ENCODE results near the gene ZNF83.

DNA sequence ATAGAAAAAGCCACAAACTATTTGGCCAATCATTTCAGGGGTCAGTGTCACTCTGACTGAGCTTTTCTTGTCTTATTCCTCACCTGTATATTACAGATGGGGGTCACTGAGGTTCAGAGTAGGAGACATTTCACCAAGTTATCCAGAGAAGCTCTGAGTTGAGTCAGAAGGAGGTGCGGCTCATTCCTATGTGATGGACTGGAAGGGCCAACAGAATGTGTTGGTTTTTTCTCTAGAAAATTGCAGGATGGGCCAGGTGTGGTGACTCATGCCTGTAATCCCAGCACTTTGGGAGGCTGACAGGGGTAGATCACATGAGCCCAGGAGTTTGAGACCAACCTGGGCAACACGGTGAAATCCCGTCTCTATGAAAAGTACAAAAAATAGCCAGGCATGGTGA lies 24.5 kb upstream of the ZNF83 start:
- no peak for TF ChIP-seq POLR2A (IDR thresholded peaks at IDR 0.05)
- TF ChIP-seq, protein P1, sequence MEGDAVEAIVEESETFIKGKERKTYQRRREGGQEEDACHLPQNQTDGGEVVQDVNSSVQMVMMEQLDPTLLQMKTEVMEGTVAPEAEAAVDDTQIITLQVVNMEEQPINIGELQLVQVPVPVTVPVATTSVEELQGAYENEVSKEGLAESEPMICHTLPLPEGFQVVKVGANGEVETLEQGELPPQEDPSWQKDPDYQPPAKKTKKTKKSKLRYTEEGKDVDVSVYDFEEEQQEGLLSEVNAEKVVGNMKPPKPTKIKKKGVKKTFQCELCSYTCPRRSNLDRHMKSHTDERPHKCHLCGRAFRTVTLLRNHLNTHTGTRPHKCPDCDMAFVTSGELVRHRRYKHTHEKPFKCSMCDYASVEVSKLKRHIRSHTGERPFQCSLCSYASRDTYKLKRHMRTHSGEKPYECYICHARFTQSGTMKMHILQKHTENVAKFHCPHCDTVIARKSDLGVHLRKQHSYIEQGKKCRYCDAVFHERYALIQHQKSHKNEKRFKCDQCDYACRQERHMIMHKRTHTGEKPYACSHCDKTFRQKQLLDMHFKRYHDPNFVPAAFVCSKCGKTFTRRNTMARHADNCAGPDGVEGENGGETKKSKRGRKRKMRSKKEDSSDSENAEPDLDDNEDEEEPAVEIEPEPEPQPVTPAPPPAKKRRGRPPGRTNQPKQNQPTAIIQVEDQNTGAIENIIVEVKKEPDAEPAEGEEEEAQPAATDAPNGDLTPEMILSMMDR (IDR thresholded peaks at IDR 0.05) = no peak

Data from right lobe of liver (tissue), 4 donors.